HEK293 (cell line): ENCODE measurements around the gene SERPING1.
"Not testable (repeated sequence)": the region's sequence is repeated elsewhere in the genome, so short reads cannot be mapped to it uniquely, and the experiment has no call there.

Experiments
- CTCF ChIA-PET: fragments of 350-600 bp; formaldehyde crosslinking; extraction: SDS; loops from one replicate; lab custom pipeline; 2021; ENCODE audit warnings: antibody characterized with exemption; lab: Yijun Ruan, JAX
- POLR2A ChIA-PET: fragments of 300-600 bp; formaldehyde crosslinking; extraction: SDS; loops from one replicate; lab custom pipeline; 2020; ENCODE audit warnings: antibody characterized with exemption, inconsistent platforms; lab: Yijun Ruan, JAX
- H3K27ac ChIP-seq: fragments of 200-500 bp; sonication (Bioruptor generic); 2 replicates; pipeline ENCODE4 v1.5.1; 2014; ENCODE audit warnings: low read depth, low read length, control low read depth, inconsistent platforms; ENCODE audit errors: extremely low read depth
- H3K36me3 ChIP-seq, 2 experiments: fragments of 200-500 bp in 1 of 2; sonication (Bioruptor generic) in 1 of 2; 1 replicate in 1 of 2; 2 replicates in 1 of 2; pipeline ENCODE4 v1.5.1; 2014 to 2017; ENCODE audit warnings: inconsistent platforms in 2 of 2, low read length in 2 of 2; ENCODE audit not compliant: control insufficient read depth in 2 of 2, insufficient read depth in 1 of 2
- H3K4me1 ChIP-seq: fragments of 200-500 bp; sonication (Bioruptor generic); 2 replicates; pipeline ENCODE4 v1.5.1; 2014; ENCODE audit warnings: mild to moderate bottlenecking, low read length, inconsistent platforms; ENCODE audit not compliant: control insufficient read depth, insufficient read depth
- H3K4me3 ChIP-seq: 2 replicates; pipeline ENCODE4 v1.5.1; 2011; ENCODE audit warnings: low read depth, mild to moderate bottlenecking, control low read depth, low read length, moderate library complexity
- H3K9me3 ChIP-seq: fragments of 200-500 bp; sonication (Bioruptor generic); 2 replicates; pipeline ENCODE4 v1.5.1; 2014; ENCODE audit warnings: low read depth, low read length, inconsistent platforms; ENCODE audit not compliant: control insufficient read depth, insufficient read depth
- GFI1B ChIP-seq: fragments of 450-650 bp; formaldehyde crosslinking; IDR thresholded peaks from 2 replicates; pipeline ENCODE4 v1.5.1; 2016; ENCODE audit warnings: missing biosample characterization, missing genetic modification characterization
- IKZF3 ChIP-seq: fragments of 450-650 bp; IDR thresholded peaks from 2 replicates; pipeline ENCODE4 v1.5.0; 2018; ENCODE audit warnings: missing biosample characterization, mild to moderate bottlenecking, missing genetic modification characterization, moderate library complexity
- ZFHX2 ChIP-seq: fragments of 450-650 bp; formaldehyde crosslinking; conservative IDR thresholded peaks from 2 replicates; pipeline ENCODE4 v1.5.1; 2016; ENCODE audit warnings: missing biosample characterization, missing genetic modification characterization
- ZFP69B ChIP-seq: fragments of 450-650 bp; formaldehyde crosslinking; IDR thresholded peaks from 2 replicates; pipeline ENCODE4 v1.5.1; 2016; ENCODE audit warnings: missing biosample characterization, missing genetic modification characterization
- ZNF292 ChIP-seq: fragments of 450-650 bp; formaldehyde crosslinking; IDR thresholded peaks from 2 replicates; pipeline ENCODE4 v1.5.1; 2016; ENCODE audit warnings: low read depth, missing biosample characterization, missing genetic modification characterization, borderline replicate concordance
- ZNF366 ChIP-seq: fragments of 450-650 bp; formaldehyde crosslinking; conservative IDR thresholded peaks from 2 replicates; pipeline ENCODE4 v1.5.1; 2016; ENCODE audit warnings: missing biosample characterization, missing genetic modification characterization
- ZNF48 ChIP-seq: fragments of 450-650 bp; formaldehyde crosslinking; IDR thresholded peaks from 2 replicates; pipeline ENCODE4 v1.5.1; 2016; ENCODE audit warnings: missing biosample characterization, missing genetic modification characterization
- ZNF555 ChIP-seq: fragments of 450-650 bp; formaldehyde crosslinking; conservative IDR thresholded peaks from 2 replicates; pipeline ENCODE4 v1.5.1; 2017; ENCODE audit warnings: missing biosample characterization, mild to moderate bottlenecking, missing genetic modification characterization, inconsistent platforms
- ZNF596 ChIP-seq: fragments of 450-650 bp; IDR thresholded peaks from 2 replicates; pipeline ENCODE4 v1.5.0; 2018; ENCODE audit warnings: missing biosample characterization, mild to moderate bottlenecking, missing genetic modification characterization, moderate library complexity
- ZNF629 ChIP-seq: fragments of 450-650 bp; formaldehyde crosslinking; IDR thresholded peaks from 2 replicates; pipeline ENCODE4 v1.5.1; 2017; ENCODE audit warnings: missing biosample characterization, missing genetic modification characterization
- ZNF658 ChIP-seq: fragments of 450-650 bp; formaldehyde crosslinking; IDR thresholded peaks from 2 replicates; pipeline ENCODE4; 2016; ENCODE audit warnings: missing biosample characterization, missing genetic modification characterization
- ZNF664 ChIP-seq: fragments of 450-650 bp; formaldehyde crosslinking; IDR thresholded peaks from 2 replicates; pipeline ENCODE4 v1.5.1; 2016; ENCODE audit warnings: missing biosample characterization, missing genetic modification characterization
- ZNF785 ChIP-seq: fragments of 450-650 bp; formaldehyde crosslinking; IDR thresholded peaks from 2 replicates; pipeline ENCODE4 v1.5.1; 2016; ENCODE audit warnings: missing biosample characterization, missing genetic modification characterization
- ZSCAN16 ChIP-seq: fragments of 450-650 bp; formaldehyde crosslinking; IDR thresholded peaks from 2 replicates; pipeline ENCODE4 v1.5.1; 2016; ENCODE audit warnings: missing biosample characterization, missing genetic modification characterization
- TF ChIP-seq, protein P1 (sequence below): fragments of 450-650 bp; formaldehyde crosslinking; IDR thresholded peaks from 2 replicates; pipeline ENCODE4 v1.5.1; 2017; ENCODE audit warnings: missing biosample characterization, missing genetic modification characterization
- TF ChIP-seq, protein P2 (sequence below): fragments of 450-650 bp; formaldehyde crosslinking; IDR thresholded peaks from 2 replicates; pipeline ENCODE4 v1.5.1; 2016; ENCODE audit warnings: missing biosample characterization, missing genetic modification characterization
- TF ChIP-seq, protein P3 (sequence below): fragments of 450-650 bp; formaldehyde crosslinking; IDR thresholded peaks from 2 replicates; pipeline ENCODE4 v1.5.1; 2016; ENCODE audit warnings: missing biosample characterization, missing genetic modification characterization

The SERPING1 gene

DNA sequence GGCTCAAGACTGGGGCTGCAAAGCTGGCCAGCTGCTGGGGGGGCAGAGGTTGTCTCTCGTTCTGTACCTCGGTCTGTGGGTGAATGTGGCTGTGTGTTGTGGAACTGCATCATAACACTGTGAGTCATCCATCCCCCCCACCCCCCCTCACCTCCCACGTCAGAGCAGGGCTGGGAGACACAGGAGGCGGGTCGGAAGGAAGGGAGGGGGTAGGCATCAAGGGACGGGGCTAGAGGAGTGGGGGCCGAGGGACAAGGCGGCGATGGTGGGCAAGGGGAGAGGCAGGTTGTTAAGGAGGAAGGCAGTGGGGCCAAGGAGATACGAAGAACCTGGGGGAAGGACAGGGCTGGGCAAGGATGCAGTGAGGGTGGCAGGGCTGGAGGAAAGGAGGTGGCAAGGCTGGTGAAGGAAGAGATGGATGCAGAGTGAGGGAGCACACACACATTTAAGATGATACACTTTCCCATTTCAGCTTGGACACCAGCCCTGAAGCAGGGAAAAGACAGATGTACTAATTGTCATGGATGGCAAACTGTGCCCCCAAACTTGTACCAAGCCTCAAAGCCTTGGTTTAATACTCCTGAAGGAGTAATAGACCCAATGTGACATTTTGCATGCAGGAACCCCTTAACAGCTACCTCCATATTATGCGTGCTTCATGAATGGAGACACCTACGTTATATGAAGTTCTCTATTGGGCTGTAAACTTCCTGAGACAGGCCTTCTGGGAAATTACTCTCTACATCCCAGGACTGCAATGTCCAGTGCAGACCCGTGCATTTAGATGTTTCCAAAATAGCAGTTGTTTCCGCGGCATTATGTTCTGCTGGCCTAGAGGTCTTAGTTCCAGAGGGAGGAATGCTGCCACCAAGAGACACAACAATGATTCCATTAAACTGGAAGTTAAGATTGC, 52.6 kb downstream of the SERPING1 start, which contains the start of gene YPEL4 (continued):
- TF ChIP-seq, protein P1, sequence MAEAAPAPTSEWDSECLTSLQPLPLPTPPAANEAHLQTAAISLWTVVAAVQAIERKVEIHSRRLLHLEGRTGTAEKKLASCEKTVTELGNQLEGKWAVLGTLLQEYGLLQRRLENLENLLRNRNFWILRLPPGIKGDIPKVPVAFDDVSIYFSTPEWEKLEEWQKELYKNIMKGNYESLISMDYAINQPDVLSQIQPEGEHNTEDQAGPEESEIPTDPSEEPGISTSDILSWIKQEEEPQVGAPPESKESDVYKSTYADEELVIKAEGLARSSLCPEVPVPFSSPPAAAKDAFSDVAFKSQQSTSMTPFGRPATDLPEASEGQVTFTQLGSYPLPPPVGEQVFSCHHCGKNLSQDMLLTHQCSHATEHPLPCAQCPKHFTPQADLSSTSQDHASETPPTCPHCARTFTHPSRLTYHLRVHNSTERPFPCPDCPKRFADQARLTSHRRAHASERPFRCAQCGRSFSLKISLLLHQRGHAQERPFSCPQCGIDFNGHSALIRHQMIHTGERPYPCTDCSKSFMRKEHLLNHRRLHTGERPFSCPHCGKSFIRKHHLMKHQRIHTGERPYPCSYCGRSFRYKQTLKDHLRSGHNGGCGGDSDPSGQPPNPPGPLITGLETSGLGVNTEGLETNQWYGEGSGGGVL (tag by site-specific recombination), result peak; percentile 87
- TF ChIP-seq ZNF366, result peak; percentile 54
- peak; percentile 78 for TF ChIP-seq ZFHX2 (tag by site-specific recombination)

DNA sequence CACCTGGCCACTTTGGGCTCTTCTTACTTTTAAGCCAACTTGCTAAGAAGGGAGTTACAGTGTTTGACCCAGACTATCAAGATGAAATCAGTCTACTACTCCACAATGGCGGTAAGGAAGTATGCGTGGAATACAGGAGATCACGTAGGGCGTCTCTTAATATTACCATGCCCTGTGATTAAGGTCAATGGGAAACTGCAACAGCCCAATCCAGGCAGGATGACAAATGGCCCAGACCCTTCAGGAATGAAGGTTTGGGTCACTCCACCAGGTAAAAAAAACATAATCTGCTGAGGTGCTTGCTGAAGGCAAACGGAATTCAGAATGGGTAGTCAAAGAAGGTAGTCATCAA, 53.2 kb downstream of the SERPING1 start:
- H3K9me3 ChIP-seq, result no peaks in the 10 kb centered on the region
- POLR2A ChIA-PET, result no interaction called here
- no peak overlapping the region for H3K27ac ChIP-seq
- H3K4me3 ChIP-seq, result no peak overlapping the region
- H3K4me1 ChIP-seq, result 0 out of 2 replicates have a peak, but pooled peaks cover 6% of the 10 kb centered on the region
- CTCF ChIA-PET, result interaction anchor here (0.5 kb wide), 1 partner anchor 307 kb away, joined by 4 read pairs; no protein-coding TSS in a partner anchor
- H3K36me3 ChIP-seq, result no peaks in the 10 kb centered on the region
- TF ChIP-seq ZSCAN16 (no peak), ZNF48 (tag by site-specific recombination) (no peak), ZNF664 (no peak), ZFP69B (tag by site-specific recombination) (no peak)
- TF ChIP-seq, protein P2, sequence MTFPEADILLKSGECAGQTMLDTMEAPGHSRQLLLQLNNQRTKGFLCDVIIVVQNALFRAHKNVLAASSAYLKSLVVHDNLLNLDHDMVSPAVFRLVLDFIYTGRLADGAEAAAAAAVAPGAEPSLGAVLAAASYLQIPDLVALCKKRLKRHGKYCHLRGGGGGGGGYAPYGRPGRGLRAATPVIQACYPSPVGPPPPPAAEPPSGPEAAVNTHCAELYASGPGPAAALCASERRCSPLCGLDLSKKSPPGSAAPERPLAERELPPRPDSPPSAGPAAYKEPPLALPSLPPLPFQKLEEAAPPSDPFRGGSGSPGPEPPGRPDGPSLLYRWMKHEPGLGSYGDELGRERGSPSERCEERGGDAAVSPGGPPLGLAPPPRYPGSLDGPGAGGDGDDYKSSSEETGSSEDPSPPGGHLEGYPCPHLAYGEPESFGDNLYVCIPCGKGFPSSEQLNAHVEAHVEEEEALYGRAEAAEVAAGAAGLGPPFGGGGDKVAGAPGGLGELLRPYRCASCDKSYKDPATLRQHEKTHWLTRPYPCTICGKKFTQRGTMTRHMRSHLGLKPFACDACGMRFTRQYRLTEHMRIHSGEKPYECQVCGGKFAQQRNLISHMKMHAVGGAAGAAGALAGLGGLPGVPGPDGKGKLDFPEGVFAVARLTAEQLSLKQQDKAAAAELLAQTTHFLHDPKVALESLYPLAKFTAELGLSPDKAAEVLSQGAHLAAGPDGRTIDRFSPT, result no peak
- TF ChIP-seq, protein P3, sequence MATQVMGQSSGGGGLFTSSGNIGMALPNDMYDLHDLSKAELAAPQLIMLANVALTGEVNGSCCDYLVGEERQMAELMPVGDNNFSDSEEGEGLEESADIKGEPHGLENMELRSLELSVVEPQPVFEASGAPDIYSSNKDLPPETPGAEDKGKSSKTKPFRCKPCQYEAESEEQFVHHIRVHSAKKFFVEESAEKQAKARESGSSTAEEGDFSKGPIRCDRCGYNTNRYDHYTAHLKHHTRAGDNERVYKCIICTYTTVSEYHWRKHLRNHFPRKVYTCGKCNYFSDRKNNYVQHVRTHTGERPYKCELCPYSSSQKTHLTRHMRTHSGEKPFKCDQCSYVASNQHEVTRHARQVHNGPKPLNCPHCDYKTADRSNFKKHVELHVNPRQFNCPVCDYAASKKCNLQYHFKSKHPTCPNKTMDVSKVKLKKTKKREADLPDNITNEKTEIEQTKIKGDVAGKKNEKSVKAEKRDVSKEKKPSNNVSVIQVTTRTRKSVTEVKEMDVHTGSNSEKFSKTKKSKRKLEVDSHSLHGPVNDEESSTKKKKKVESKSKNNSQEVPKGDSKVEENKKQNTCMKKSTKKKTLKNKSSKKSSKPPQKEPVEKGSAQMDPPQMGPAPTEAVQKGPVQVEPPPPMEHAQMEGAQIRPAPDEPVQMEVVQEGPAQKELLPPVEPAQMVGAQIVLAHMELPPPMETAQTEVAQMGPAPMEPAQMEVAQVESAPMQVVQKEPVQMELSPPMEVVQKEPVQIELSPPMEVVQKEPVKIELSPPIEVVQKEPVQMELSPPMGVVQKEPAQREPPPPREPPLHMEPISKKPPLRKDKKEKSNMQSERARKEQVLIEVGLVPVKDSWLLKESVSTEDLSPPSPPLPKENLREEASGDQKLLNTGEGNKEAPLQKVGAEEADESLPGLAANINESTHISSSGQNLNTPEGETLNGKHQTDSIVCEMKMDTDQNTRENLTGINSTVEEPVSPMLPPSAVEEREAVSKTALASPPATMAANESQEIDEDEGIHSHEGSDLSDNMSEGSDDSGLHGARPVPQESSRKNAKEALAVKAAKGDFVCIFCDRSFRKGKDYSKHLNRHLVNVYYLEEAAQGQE (tag by site-specific recombination), result no peak

DNA sequence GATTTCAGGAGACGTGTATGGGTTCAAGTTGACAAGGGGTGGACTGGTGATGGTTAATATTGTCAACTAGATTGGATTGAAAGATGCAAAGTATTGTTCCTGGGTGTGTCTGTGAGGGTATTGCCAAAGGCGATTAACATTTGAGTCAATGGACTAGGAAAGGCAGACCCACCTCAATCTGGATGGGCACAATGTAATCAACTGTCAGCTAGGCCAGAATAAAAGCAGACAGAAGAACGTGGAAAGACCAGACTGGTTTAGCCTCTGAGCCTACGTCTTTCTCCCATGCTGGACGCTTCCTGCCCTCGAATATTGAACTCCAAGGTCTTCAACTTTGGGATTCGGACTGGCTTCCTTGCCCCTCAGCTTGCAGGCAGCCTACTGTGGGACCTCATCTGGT, 53.9 kb downstream of the SERPING1 start:
- H3K4me1 ChIP-seq, result 0 out of 2 replicates have a peak, but pooled peaks cover 6% of the 10 kb centered on the region
- ChIA-PET CTCF (interaction anchor here (0.5 to 1.0 kb wide), 3 partner anchors 15 to 308 kb away, joined by 3 to 5 read pairs (median 4); no protein-coding TSS in a partner anchor), POLR2A (no interaction called here)
- TF ChIP-seq ZNF292 (tag by site-specific recombination) (no peak), IKZF3 (tag by site-specific recombination) (no peak), GFI1B (tag by site-specific recombination) (no peak), ZNF596 (no peak), ZNF658 (no peak), ZNF555 (no peak), ZNF629 (tag by site-specific recombination) (no peak), ZNF785 (tag by site-specific recombination) (no peak)
- H3K4me3 ChIP-seq, result no peak overlapping the region
- H3K36me3 ChIP-seq, result no peaks in the 10 kb centered on the region
- H3K27ac ChIP-seq, result no peak overlapping the region
- no peaks in the 10 kb centered on the region for H3K9me3 ChIP-seq

DNA sequence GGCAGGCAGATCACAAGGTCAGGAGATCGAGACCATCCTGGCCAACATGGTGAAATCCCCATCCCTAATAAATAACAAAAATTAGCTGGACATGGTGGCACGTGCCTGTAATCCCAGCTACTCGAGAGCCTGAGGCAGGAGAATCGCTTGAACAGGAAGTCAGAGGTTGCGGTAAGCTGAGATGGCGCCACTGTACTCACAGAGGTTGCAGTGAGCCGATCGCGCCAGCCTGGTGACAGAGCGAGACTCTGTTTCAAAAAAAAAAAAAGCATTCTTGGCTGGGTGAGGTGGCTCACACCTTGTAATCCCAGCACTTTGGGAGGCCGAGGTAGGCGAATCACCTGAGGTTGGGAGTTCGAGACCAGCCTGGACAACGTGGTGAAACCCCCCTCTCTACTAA, 54.7 kb downstream of the SERPING1 start:
- POLR2A ChIA-PET, H3K27ac ChIP-seq, H3K36me3 ChIP-seq, H3K4me1 ChIP-seq, H3K9me3 ChIP-seq, H3K4me3 ChIP-seq: not testable (repeated sequence)
- CTCF ChIA-PET, result interaction anchor here (0.6 to 1.3 kb wide), 3 partner anchors 14 to 285 kb away, joined by 3 to 5 read pairs (median 5); partner anchors contain the start of gene UBE2L6
